Transverse colon (tissue), 3 donors: Measurements from ENCODE around the gene CDC42EP1.

Experiments
- EP300 ChIP-seq: sonication (generic); formaldehyde crosslinking; IDR thresholded peaks from one replicate; pipeline ENCODE4 v1.6.1; 2017; ENCODE audit warnings: antibody characterized with exemption, low read depth
- POLR2A ChIP-seq: fragments of 450-650 bp; IDR thresholded peaks from one replicate; pipeline ENCODE4 v1.6.1; 2016; ENCODE audit warnings: antibody characterized with exemption, mild to moderate bottlenecking, moderate library complexity
- TF ChIP-seq, protein P1 (sequence below), 5 experiments: fragments of 200-600 bp in 3 of 5; fragments of 450-650 bp in 2 of 5; sonication (generic) in 3 of 5; IDR thresholded peaks; 1 replicate in 2 of 5; 2 replicates in 3 of 5; pipeline ENCODE4 v1.5.1; 2016 to 2017; ENCODE audit warnings: antibody characterized with exemption in 5 of 5, inconsistent platforms in 3 of 5, mild to moderate bottlenecking in 2 of 5, moderate library complexity in 1 of 5

DNA sequence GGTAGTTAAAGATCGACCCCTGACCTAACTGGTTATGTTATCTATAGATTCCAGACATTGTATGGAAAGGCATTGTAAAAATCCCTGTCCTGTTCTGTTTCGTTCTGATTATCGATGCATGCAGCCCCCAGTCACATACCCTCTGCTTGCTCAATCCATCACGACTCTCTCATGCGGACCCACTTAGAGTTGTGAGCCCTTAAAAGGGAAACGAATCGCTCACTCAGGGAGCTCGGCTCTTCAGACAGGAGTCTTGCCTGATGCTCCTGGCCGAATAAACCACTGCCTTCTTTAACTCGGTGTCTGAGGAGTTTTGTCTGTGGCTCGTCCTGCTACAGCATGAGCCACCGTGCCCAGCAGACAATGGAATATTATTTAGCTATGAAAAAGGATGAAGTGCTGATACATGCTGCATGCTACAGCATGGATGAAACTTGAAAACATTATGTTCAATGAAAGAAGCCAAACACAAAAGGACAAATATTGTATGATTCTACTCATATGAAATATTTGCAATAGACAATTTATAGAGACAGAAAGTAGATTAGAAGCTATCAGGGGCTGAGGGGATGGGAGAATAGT, 31.6 kb downstream of the CDC42EP1 start:
- TF ChIP-seq, protein P1, sequence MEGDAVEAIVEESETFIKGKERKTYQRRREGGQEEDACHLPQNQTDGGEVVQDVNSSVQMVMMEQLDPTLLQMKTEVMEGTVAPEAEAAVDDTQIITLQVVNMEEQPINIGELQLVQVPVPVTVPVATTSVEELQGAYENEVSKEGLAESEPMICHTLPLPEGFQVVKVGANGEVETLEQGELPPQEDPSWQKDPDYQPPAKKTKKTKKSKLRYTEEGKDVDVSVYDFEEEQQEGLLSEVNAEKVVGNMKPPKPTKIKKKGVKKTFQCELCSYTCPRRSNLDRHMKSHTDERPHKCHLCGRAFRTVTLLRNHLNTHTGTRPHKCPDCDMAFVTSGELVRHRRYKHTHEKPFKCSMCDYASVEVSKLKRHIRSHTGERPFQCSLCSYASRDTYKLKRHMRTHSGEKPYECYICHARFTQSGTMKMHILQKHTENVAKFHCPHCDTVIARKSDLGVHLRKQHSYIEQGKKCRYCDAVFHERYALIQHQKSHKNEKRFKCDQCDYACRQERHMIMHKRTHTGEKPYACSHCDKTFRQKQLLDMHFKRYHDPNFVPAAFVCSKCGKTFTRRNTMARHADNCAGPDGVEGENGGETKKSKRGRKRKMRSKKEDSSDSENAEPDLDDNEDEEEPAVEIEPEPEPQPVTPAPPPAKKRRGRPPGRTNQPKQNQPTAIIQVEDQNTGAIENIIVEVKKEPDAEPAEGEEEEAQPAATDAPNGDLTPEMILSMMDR (IDR thresholded peaks at IDR 0.05) = no peak
- TF ChIP-seq EP300 (no peak), POLR2A (no peak)
